ENCODE results near the gene AOX1.

- TF ChIP-seq GATA3 (IDR thresholded peaks at IDR 0.05; ENCODE audit: low read depth, low read length) = no peak
- no peak for TF ChIP-seq GATA2 (IDR thresholded peaks at IDR 0.05; ENCODE audit: low read depth, low read length)
Observed at GRCh38 chr2:200677171-200677570, 91.4 kb downstream of the AOX1 start.
